ENCODE data around the gene TCF23.

DNA sequence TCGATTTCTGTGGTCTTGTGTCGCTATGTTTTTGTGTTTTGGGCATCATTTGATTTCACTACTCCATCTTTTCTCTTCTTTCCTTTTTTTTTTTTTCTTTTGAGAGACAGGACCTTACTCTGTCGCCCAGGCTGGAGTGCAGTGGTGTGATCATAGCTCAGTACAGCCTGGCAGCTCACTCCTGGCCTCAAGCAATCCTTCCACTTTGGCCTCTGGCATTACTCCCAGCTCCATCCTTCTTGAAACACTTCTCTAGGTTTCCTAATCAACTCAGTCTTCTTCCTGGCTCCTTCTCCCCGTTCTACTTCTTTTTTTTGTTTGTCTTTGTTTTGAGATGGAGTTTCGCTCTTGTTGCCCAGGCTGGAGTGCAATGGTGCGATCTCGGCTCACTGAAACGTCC lies 26.5 kb downstream of the TCF23 start:
- TF ChIP-seq, protein P1, sequence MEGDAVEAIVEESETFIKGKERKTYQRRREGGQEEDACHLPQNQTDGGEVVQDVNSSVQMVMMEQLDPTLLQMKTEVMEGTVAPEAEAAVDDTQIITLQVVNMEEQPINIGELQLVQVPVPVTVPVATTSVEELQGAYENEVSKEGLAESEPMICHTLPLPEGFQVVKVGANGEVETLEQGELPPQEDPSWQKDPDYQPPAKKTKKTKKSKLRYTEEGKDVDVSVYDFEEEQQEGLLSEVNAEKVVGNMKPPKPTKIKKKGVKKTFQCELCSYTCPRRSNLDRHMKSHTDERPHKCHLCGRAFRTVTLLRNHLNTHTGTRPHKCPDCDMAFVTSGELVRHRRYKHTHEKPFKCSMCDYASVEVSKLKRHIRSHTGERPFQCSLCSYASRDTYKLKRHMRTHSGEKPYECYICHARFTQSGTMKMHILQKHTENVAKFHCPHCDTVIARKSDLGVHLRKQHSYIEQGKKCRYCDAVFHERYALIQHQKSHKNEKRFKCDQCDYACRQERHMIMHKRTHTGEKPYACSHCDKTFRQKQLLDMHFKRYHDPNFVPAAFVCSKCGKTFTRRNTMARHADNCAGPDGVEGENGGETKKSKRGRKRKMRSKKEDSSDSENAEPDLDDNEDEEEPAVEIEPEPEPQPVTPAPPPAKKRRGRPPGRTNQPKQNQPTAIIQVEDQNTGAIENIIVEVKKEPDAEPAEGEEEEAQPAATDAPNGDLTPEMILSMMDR (conservative IDR thresholded peaks at IDR 0.05), result no peak
- TF ChIP-seq EZH2 (IDR thresholded peaks at IDR 0.05; ENCODE audit: low read depth), result no peak

Measured in PC-9 (cell line).